GM23248 (cell line): Measurements from ENCODE around the gene ZBTB3. TPM values are rescaled to one million over a fixed set of nuclear protein-coding genes. Genes with fewer than 3 reads are reported as not detected.

Experiments
- DNase-seq: peaks from one replicate; pipeline ENCODE4 v3.0.0-alpha.2; 2015
- H2AFZ ChIP-seq: fragments of 200-600 bp; sonication (generic); 2 replicates; pipeline ENCODE4 v1.6.1; 2016; ENCODE audit warnings: antibody characterized with exemption
- H3F3A ChIP-seq: fragments of 200-600 bp; sonication (generic); 2 replicates; pipeline ENCODE4 v1.6.1; 2016; ENCODE audit warnings: mild to moderate bottlenecking, antibody characterized with exemption, mixed run types; ENCODE audit not compliant: insufficient read depth
- H3K27ac ChIP-seq: fragments of 200-600 bp; sonication (generic); 2 replicates; pipeline ENCODE4 v1.5.1; 2016; ENCODE audit warnings: mild to moderate bottlenecking
- H3K27me3 ChIP-seq: fragments of 200-600 bp; sonication (generic); replicated peaks from 2 replicates; pipeline ENCODE4 v1.6.1; 2016; ENCODE audit warnings: mild to moderate bottlenecking; ENCODE audit not compliant: insufficient read depth
- H3K36me3 ChIP-seq: fragments of 200-600 bp; sonication (generic); 2 replicates; pipeline ENCODE4 v1.6.1; 2016; ENCODE audit warnings: low read depth, mild to moderate bottlenecking
- H3K4me1 ChIP-seq: fragments of 200-600 bp; sonication (generic); 2 replicates; pipeline ENCODE4 v1.6.1; 2016; ENCODE audit warnings: mild to moderate bottlenecking; ENCODE audit not compliant: insufficient read depth
- H3K4me2 ChIP-seq: fragments of 200-600 bp; sonication (generic); one replicate; pipeline ENCODE4 v1.6.1; 2016; ENCODE audit warnings: mild to moderate bottlenecking; ENCODE audit not compliant: unreplicated experiment
- H3K4me3 ChIP-seq: fragments of 200-600 bp; sonication (generic); 2 replicates; pipeline ENCODE4 v1.5.1; 2016; ENCODE audit warnings: mild to moderate bottlenecking
- H3K79me2 ChIP-seq: fragments of 200-600 bp; sonication (generic); 2 replicates; pipeline ENCODE4 v1.6.1; 2016; ENCODE audit warnings: mild to moderate bottlenecking; ENCODE audit not compliant: insufficient read depth
- H3K9ac ChIP-seq: fragments of 200-600 bp; sonication (generic); 2 replicates; pipeline ENCODE4 v1.6.1; 2016; ENCODE audit warnings: mild to moderate bottlenecking
- H3K9me2 ChIP-seq: fragments of 200-600 bp; sonication (generic); 2 replicates; pipeline ENCODE4 v1.6.1; 2016; ENCODE audit warnings: mixed run types, mild to moderate bottlenecking, moderate library complexity; ENCODE audit not compliant: insufficient read depth
- H3K9me3 ChIP-seq: fragments of 200-600 bp; sonication (generic); one replicate; pipeline ENCODE4 v1.6.1; 2017; ENCODE audit warnings: low read depth
- H4K20me1 ChIP-seq: fragments of 200-600 bp; sonication (generic); 2 replicates; pipeline ENCODE4 v1.6.0; 2016; ENCODE audit not compliant: insufficient read depth
- EZH2 ChIP-seq: fragments of 200-600 bp; sonication (generic); IDR thresholded peaks from 2 replicates; pipeline ENCODE4 v1.6.1; 2018; ENCODE audit warnings: antibody characterized with exemption, mild to moderate bottlenecking; ENCODE audit not compliant: insufficient read depth, poor library complexity, severe bottlenecking
- EZH2phosphoT487 ChIP-seq: fragments of 200-600 bp; sonication (generic); IDR thresholded peaks from 2 replicates; pipeline ENCODE4 v1.6.1; 2018; ENCODE audit warnings: antibody characterized with exemption, moderate library complexity, mild to moderate bottlenecking, low read depth; ENCODE audit not compliant: insufficient read depth
- WGBS, 2 experiments: methylation state at CpG; one replicate each; pipeline ENCODE4 v1.1.6; 2015 to 2017; ENCODE audit warnings: low lambda C conversion rate in 2 of 2, low coverage in 1 of 2; ENCODE audit errors: missing lambda C conversion rate in 2 of 2; 5-methylcytosine and 5-hydroxymethylcytosine counted together
- in situ Hi-C: fragments of 300-500 bp; cut with MboI; formaldehyde crosslinking; loops from 2 replicates; pipeline ENCODE4 v1.15.0; 2020
- polyA plus RNA-seq: library from polyadenylated mRNA; unstranded; fragments of >200 nt; fragmentation: Nextera tagmentation; extraction: Ambion mirVana; gene quantifications from 2 replicates; pipeline ENCODE4 v1.2.1, GENCODE V29; 2016
- total RNA-seq: library from RNA; depleted of rRNA; stranded (reverse); fragments of >200 nt; shearing (Covaris generic); gene quantifications from 2 replicates; pipeline ENCODE4 v1.2.3, GENCODE V29; 2014

Gene ZBTB3
- total and polyA plus RNA-seq, 2 experiments from 2014 or later = 4.9 to 8.0 TPM

DNA sequence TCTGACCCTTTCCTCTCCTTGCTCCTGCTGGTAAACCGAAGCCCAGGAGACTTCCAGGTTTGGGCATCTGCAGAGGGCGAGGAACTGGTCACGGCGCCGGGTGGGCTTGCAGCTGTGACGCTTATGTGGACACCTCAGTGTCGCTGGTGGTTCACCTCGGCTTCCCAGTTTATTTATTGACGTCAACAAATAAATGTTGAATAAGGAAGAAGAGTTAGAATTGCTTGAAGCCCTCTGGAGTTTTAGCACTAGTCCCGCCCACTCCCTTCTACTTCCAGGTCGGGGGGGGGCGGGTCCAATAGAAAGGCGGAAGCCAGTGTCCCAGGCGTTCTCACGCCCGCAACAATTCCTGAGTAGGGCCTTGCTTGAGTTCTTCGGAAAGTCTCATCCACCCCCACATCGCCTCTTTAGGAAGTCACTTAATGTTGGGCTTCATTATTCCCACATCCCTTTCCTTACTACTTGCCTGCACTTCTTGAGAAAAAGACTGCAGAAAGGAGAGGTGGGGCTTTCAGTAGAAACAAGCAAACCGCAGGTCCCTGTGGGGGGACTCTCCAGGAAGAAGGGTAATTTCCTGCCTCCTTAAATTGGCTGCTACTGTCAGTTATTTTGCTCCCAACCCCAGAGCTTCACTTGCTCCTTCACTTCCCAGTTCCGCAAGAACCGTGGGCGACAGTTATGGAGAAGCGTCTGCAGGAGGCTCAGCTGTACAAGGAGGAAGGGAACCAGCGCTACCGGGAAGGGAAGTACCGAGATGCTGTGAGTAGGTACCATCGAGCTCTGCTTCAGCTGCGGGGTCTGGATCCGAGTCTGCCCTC is 25.6 kb downstream of the ZBTB3 start, which contains the start of gene TTC9C:
Gene TTC9C (plus strand): TSS at position 316 of the 818 bp plus-strand sequence. CDS start 363 bp downstream, at position 679.
- Histone ChIP-seq H3K36me3 (peaks cover 10% of the 10 kb centered on the region), H3K9me3 (no peaks in the 10 kb centered on the region)
- 0 to 1% methylated on average over 29 of the region's 29 CpGs for WGBS, 2 experiments

GRCh38 chr11:62727872-62728170 is 26.1 kb downstream of the ZBTB3 start:
- H3K9ac ChIP-seq = peak overlapping the region; percentile 92

More for the DNA sequence above, 25.6 kb downstream of the ZBTB3 start, which contains the start of gene TTC9C:
- H2AFZ ChIP-seq = peak within 1 kb of the TSS; percentile 97
- peak; percentile 98 for DNase-seq
- peak within 1 kb of the TSS; percentile 88 for H3K4me3 ChIP-seq
- in situ Hi-C loops = no loop called here
- TF ChIP-seq EZH2 (no peak), EZH2phosphoT487 (no peak)
- peak within 1 kb of the TSS; percentile 92 for H3K9ac ChIP-seq
- peaks cover 44% of the 10 kb centered on the region for H3F3A ChIP-seq
- H3K4me1 ChIP-seq = peaks cover 21% of the 10 kb centered on the region
- peak within 1 kb of the TSS; percentile 95 for H3K27ac ChIP-seq
- H3K27me3 ChIP-seq = no peaks in the 10 kb centered on the region
- no peaks in the 10 kb centered on the region for H3K9me2 ChIP-seq
- peaks cover 83% of the 10 kb centered on the region for H3K79me2 ChIP-seq
- H4K20me1 ChIP-seq = peaks cover 13% of the 10 kb centered on the region; the same call in 1 of the 2 replicates
- peak within 1 kb of the TSS; percentile 93 for H3K4me2 ChIP-seq

GRCh38 chr11:62727165-62727871 is 26.6 kb downstream of the ZBTB3 start, which contains the start of gene HNRNPUL2:
Gene HNRNPUL2 (minus strand): TSS chr11:62727457. CDS start chr11:62727156, 301 bp downstream.
- peak; percentile 100 for DNase-seq
- TF ChIP-seq EZH2 (no peak), EZH2phosphoT487 (no peak)
- peaks cover 13% of the 10 kb centered on the region; the same call in 1 of the 2 replicates for H4K20me1 ChIP-seq
- H3K36me3 ChIP-seq = peaks cover 17% of the 10 kb centered on the region
- H3K27ac ChIP-seq = peak within 1 kb of the TSS; percentile 95
- in situ Hi-C loops = no loop called here
- WGBS, 2 experiments = 1% methylated on average over 50 to 71 of the region's 72 CpGs
- H3K9ac ChIP-seq = peak within 1 kb of the TSS; percentile 92
- peaks cover 21% of the 10 kb centered on the region for H3K4me1 ChIP-seq
- peak within 1 kb of the TSS; percentile 93 for H3K4me2 ChIP-seq
- no peaks in the 10 kb centered on the region for H3K9me2 ChIP-seq
- peak within 1 kb of the TSS; percentile 88 for H3K4me3 ChIP-seq
- H3K27me3 ChIP-seq = no peaks in the 10 kb centered on the region
- H3K9me3 ChIP-seq = no peaks in the 10 kb centered on the region
- H3K79me2 ChIP-seq = peaks cover 83% of the 10 kb centered on the region
- peaks cover 45% of the 10 kb centered on the region for H3F3A ChIP-seq
- peak within 1 kb of the TSS; percentile 97 for H2AFZ ChIP-seq

More at GRCh38 chr11:62727872-62728170, 26.1 kb downstream of the ZBTB3 start:
- Histone ChIP-seq H3K9me2 (no peaks in the 10 kb centered on the region), H3K27ac (peak overlapping the region; percentile 95), H3K36me3 (peaks cover 12% of the 10 kb centered on the region), H3K4me3 (peak overlapping the region; percentile 88), H4K20me1 (peaks cover 13% of the 10 kb centered on the region; the same call in 1 of the 2 replicates), H2AFZ (peak overlapping the region; percentile 97), H3K4me1 (peaks cover 21% of the 10 kb centered on the region), H3K9me3 (no peaks in the 10 kb centered on the region), H3K4me2 (peak overlapping the region; percentile 92), H3K27me3 (no peaks in the 10 kb centered on the region), H3K79me2 (peaks cover 83% of the 10 kb centered on the region), H3F3A (peaks cover 45% of the 10 kb centered on the region)
- DNase-seq = peak; percentile 99
- WGBS, 2 experiments = 0 to 1% methylated on average over 20 of the region's 20 CpGs
- in situ Hi-C loops = no loop called here
- TF ChIP-seq EZH2 (no peak), EZH2phosphoT487 (no peak)

GRCh38 chr11:62726915-62727164 is 27.1 kb downstream of the ZBTB3 start:
- Histone ChIP-seq H3F3A (peaks cover 45% of the 10 kb centered on the region), H2AFZ (peak overlapping the region; percentile 65; the same call in 1 of the 2 replicates), H3K36me3 (peaks cover 21% of the 10 kb centered on the region), H3K27ac (peak overlapping the region; percentile 95), H4K20me1 (peaks cover 13% of the 10 kb centered on the region; the same call in 1 of the 2 replicates), H3K4me3 (peak overlapping the region; percentile 88), H3K4me2 (peak overlapping the region; percentile 93), H3K79me2 (peaks cover 83% of the 10 kb centered on the region), H3K9me3 (no peaks in the 10 kb centered on the region), H3K9me2 (no peaks in the 10 kb centered on the region), H3K9ac (peak overlapping the region; percentile 92), H3K27me3 (no peaks in the 10 kb centered on the region), H3K4me1 (peaks cover 21% of the 10 kb centered on the region)
- WGBS, 2 experiments = 3% methylated on average over 8 to 37 of the region's 37 CpGs
- TF ChIP-seq EZH2phosphoT487 = no peak
- TF ChIP-seq EZH2 = no peak
- DNase-seq = no peak
- in situ Hi-C loops = no loop called here
